GM19438 (cell line): Measurements from ENCODE around the gene GPR32.
"Not testable (repeated sequence)": the region's sequence is repeated elsewhere in the genome, so short reads cannot be mapped to it uniquely, and the experiment has no call there.

Experiments used
- ATAC-seq: cut with Tn5 transposase; IDR thresholded peaks from one replicate; pipeline ENCODE4 v1.9.1; 2021; ENCODE audit warnings: low read depth; ENCODE audit not compliant: unreplicated experiment

The GPR32 gene

DNA sequence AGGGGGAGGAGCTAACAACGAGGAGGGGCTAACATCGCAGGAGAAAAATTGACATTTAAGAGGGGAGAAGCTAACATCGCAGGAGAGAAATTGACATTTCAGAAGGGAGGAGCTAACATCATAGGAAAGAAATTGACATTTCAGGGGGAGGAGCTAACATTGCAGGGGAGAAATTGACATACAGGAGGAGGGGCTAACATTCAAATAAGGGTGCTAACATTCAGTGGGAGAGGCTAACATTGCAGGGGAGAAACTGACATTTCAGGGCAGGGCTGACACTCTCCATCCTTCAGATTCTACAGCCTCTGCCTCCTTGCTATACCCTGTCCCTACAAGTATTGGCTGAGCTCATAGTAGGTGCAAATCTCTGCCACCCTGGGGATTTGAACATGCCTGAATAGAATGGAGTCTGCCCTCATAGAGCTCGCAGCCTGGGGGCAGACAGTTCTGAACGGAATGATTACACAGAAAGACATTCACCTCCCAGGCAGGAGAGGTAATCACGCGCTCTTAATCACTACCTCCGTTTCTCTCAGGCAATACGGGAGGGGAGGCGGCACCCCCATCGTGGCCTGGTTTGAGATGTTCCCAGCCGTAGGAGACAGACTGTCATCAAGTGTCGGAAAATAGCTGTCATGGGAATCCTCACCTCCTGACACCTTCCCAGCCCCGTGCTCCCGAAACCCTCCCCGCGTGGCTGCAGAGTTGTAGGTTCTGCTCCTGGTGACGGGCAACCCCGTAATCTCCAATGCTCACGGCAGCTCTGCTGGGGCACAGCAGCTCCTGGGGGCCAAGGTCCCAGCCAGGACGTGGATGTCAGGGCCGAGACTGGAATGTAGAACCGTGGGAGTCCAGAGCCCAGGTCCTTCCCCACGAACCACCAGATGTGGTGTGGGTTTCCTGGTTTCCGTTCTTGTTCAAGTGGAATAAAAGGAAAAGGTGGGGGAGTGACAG is 9.5 kb downstream of the GPR32 start:
- no peak for ATAC-seq

DNA sequence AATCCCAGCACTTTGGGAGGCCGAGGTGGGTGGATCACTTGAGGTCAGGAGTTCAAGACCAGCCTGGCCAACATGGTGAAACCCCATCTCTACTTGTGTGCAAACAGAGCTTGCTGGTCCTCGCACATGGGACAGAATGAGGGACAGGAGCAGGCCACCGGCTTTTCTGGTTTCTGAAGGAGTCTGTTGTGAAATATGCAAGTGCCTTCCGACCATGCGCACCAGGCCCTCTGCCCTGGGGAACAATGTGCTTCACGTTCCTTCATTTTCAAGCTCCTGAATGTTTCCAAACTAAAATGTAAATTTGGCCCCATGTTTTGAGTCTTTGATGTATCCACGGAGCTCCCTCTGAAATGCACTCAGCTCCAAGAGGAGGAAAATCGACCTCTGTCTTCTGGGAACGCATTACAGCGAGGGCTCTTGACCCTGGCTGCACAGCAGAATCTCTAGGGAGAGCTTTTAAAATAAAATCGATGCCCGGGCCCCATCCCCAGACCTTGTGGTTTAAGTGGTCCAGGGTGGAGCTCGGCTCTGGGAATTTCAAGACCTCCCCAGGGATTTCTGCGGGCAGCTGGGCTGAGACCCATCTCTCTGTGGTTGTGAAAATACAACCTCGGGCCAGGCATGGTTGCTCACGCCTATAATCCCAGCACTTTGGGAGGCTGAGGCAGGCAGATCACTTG is 10.6 kb downstream of the GPR32 start:
- ATAC-seq, result no peak

DNA sequence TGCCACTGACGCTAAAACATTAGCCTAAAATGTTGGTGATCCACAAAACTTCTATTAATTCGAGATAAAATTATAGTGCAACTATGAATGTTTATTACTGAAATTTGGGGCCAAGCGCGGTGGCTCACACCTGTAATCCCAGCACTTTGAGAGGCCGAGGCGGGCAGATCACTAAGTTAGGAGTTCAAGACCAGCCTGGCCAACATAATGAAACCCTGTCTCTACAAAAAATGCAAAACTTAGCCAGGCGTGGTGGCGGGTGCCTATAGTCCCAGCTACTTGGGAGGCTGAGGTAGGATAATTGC is 13.5 kb downstream of the GPR32 start:
- ATAC-seq, result not testable (repeated sequence)

DNA sequence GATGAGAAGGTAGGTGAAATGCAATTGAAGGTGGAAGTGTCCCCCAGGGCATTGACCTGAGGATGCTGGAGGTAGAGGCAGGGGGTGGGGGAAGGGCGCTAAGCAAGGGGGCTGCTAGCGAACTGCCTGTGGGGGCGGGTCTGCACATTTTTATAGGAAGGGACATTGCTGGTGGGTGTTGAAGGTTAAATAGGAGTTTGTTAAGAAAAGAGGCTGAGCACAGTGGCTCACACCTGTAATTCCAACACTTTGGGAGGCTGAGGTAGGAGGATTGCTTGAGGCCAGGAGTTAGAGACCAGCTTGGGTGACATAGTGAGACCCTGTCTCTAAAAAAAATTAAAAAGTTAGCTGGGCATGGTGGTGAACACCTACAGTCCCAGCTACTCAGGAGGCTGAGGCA is 14.4 kb downstream of the GPR32 start:
- no peak for ATAC-seq

DNA sequence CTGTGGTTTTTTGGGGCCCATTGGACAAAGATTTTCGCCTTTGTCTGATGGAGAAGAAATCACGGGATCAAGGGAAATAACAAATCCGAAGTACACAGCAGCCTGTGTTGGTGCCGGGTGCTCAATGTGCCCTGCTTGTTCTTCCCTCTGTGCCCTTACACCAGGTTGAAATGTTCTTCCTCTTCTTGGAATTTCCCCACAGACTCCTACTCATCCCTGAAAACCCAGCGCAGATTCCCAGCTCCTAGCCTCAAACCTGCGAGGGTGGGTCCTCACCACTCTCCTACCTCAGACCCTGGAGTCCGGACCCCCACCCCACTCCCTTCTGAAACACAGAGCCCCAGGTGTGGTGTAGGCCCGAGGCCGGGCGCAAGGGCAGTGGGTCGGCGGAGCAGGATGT is 15.1 kb downstream of the GPR32 start:
- no peak for ATAC-seq

DNA sequence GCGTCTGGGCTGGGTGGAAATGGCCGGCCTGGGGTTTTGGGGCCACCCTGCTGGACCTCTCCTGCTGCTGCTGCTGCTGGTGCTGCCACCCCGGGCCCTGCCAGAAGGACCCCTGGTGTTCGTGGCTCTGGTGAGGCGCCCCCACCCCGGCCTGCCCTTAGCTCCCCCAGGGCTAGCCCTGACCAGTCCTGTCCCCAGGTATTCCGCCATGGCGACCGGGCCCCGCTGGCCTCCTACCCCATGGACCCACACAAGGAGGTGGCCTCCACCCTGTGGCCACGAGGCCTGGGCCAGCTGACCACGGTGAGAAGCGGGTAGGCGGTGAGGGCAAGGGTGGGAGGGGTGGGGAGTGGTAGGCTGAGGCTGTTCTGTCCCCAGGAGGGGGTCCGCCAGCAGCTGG is 20.1 kb downstream of the GPR32 start, which contains the start of gene ACP4:
TSS of gene ACP4 (plus strand) at position 20 of the 400 bp plus-strand sequence. CDS start at position 20, 0 bp downstream.
- no peak for ATAC-seq

DNA sequence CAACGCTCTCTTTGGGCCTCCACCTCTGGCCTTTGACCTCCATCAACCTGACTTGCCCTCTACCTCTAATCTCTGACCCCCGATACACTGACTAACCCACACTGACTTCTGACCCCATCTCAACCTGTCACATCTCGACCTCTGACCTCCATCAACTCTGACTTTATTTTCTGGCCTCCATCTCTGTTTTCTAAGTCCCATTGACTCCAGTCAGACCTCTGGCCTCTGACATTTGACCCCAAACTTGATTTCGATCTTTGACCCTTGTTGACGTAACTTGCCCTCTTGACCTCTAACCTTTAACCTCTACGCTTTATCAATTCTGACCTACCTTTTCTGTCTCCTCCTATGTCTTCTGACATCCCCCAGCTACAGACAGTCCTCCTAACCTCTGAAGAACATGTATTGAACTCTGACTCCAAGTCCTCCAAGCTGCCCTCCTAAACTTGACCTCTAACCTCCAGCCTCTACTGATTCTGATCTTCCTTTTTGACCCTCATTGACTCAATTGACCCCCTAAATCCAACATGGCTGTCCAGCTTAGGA is 20.7 kb downstream of the GPR32 start:
- no peak for ATAC-seq

DNA sequence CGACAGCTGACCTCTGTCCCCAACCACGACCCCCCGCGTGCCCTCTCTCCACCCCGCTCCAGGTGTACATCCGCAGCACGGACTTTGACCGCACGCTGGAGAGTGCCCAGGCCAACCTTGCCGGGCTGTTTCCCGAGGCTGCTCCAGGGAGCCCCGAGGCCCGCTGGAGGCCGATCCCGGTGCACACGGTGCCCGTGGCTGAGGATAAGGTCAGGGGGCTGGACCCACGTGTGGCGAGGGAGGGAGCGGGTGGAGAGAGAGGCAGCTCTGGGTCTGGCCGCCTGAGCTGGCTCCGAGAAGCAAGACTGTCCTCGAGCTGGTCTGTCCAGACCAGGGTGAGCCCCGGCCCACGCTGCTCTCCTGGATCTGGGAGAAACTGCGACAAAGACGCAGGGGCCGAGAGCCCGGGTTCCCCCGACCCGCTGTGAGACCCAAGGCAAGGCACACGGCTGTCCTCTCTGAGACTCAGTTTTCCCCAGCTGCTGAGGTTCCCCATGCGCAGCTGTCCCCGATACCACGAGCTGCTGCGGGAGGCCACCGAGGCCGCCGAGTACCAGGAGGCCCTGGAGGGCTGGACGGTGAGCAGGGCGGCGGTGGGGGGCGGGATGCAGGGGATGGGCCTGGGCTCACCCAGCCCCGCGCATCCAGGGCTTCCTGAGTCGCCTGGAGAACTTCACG is 21.5 kb downstream of the GPR32 start:
- ATAC-seq, result no peak

DNA sequence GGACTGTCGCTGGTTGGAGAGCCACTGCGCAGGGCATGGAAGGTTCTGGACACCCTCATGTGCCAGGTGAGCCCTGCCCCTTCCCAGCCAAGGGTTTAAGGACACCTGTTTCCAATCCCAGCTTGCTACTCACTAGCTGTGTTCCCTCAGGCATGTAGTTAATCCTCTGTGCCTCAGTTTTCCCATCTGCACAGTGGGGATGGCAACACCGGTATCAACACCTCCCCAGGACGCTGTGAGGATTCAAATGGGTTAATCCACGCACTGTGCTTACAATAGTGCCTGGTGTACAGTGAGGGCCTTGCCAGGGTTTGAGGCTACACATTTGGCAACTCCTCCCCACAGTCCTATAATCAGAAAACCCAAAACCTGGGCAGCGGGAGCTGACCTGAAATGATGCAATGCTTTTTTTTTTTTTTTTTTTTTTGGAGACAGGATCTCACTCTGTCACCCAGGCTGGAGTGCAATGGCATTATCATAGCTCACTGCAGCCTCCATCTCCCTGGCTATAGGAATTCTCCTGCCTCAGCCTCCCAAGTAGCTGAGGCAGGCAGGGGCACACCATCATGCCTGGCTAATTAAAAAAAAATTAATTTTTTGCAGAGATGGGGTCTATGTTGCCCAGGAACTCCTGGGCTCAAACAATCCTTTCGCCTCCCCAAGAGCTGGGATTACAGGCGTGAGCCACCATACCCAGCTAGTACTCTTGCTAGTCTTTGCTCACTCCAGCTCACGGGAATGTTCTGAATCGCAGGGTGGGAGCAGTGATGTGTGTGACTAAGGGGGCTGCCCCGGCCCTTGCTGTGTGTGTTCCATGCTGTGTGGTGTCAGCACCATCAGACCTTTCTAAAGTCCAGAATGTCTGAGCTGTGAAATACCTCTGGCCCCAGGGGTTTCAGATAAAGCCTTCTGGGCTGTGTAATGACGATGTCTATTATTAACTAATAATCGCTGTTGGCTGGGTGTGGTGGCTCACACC is 22.3 kb downstream of the GPR32 start:
- no peak for ATAC-seq

DNA sequence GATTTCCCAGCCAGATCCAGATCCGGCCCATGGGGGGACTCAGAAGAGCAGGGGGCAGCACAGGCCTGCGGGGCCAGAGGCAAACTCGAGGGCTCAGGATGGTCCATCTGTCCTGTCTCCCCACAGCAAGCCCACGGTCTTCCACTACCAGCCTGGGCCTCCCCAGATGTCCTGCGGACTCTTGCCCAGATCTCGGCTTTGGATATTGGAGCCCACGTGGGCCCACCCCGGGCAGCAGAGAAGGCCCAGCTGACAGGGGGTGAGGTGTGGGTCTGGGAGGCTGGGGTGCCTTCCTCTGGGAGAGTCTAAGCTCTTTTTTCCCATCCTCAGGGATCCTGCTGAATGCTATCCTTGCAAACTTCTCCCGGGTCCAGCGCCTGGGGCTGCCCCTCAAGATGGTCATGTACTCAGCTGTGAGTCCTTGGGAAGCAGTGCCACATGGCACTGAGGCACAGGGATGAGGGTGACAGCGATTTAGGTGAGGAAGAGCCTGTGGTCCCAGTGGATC is 23.3 kb downstream of the GPR32 start:
- no peak for ATAC-seq

DNA sequence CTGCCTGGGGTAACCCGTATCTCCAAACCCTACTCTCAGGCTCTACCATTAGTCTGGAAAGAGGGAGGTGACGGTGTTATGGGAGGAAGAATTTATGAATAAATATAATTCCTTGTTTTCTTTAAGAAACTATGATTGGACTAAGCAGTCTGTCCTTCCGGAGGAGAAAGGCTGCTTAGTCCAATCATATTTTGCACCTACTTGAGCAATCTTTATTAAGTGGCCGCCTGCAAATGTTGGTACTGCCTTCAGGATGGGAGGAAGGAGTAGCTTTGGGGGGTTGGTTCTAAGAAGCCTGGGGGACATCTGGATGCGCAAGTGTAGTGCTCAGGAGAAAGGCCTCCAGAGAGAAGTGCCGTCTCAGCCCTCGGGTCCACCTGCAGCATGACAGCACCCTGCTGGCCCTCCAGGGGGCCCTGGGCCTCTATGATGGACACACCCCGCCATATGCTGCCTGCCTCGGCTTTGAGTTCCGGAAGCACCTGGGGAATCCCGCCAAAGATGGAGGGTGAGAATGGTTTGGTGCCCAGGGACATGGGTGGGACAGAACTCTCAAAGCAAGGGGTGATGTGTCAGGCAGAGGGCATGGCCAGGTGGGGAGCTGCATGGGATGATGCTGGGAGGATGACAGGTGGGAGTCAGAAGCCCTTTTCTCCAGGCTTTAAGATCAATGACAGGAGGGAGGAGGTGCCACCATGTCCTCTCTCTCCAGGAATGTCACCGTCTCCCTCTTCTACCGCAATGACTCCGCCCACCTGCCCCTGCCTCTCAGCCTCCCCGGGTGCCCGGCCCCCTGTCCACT is 24.0 kb downstream of the GPR32 start:
- ATAC-seq, result no peak

DNA sequence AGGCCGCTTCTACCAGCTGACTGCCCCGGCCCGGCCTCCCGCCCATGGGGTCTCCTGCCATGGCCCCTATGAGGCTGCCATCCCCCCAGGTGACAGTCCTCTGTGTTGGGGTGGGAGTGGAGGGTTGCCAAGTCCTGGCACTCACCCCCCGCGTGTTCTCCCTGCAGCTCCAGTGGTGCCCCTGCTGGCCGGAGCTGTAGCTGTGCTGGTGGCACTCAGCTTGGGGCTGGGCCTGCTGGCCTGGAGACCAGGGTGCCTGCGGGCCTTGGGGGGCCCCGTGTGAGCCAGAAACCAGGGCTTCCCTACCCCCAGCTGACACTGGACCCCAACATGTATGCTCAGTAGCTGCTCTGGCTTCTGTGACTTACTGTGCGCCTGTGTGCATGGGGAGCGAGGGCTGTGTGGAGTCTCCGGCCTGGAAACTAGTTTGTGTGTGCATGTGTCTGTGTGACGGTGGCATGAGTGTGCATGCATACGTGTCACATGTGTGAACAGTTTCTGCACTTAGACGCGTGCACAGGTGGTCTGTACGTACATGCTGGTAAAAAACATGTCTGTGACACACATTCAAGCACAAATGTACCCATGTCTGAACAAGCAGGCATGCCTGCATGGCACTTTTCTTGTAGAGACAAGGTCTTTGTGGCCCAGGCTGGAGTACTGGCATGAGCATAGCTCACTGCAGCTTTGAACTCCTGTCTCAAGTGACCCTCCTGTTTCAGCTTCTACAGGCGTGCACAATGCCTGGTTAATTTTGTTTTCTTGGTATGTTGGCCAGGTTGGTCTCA is 24.8 kb downstream of the GPR32 start:
- ATAC-seq, result no peak

DNA sequence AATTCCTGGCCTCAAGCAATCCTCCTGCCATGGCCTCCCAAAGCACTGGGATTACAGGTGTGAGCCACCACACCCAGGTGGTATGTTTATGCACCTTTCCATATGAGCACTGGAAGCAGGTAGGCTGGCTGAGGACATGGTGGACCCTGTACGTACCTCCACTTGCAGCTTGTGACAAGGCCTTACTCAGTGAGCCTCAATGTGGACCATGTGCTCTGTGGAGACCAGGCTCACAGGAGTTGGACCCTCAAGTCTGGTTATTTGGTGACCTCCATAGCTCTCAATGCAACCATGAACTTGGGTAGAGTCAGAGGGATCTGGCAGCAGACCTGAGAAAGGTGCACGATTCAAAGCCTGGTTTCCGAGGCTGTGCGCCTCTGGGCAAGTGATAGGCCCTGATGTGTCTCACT is 25.4 kb downstream of the GPR32 start:
- no peak for ATAC-seq

DNA sequence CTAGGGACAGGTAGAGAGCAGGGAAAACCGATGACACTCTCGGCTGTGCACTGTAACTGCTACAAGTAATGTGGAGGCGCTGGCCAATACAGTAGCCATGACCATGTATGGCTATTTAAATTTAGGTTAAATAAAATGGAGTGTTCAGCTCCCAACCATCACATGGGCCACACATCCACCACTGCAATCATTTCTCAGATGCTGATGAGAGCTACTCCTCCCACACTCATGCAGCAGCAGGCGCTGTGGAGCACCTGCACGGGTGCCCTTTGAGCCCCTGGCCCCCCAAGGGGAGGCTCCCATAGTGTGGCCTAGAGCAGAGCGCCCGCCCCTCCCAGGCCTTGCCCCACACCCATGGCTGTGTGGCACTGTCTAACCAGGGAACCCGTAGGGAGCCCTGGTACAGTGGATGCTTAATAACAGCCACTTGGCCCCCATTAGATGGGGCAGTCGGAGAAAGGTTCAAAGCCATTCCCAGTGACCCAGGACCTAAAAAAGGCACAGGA is 25.9 kb downstream of the GPR32 start:
- no peak for ATAC-seq

DNA sequence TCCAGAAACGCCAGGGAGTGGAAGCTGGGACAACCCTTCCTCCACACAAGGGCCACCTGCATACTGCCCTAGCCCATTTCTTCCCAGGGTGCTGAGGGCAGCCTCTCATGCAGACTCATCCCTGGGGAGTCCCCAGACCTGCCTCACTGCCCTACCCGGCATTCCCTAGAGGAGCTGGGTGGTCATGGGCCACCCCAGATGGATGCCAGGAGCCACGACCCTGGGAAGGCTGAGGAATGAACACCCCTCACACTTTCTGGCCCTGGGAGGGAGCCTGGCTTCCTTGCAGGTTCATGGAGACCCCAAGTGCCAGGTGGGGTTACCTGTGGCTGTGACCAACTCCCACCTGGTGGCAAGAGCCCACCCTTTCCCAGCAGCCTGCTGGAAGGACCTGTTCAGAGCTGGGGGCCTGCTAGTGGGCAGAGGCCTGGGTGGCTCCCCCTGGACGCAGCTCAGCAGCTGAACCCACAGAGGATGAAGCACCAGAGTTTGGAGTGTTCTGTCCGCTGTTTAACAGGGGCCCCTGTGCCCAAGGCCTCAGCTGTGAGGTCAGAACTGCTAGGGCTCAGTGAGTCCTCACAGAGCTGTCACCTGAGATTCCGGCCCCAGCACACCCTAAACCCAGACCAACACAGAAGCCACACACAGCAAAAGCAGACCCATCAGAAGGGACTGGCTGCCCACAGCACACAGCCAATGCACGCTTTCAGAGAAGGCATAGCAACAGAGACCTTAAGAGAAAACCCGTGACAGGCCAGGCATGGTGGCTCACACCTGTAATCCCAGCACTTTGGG is 26.6 kb downstream of the GPR32 start:
- ATAC-seq, result no peak

DNA sequence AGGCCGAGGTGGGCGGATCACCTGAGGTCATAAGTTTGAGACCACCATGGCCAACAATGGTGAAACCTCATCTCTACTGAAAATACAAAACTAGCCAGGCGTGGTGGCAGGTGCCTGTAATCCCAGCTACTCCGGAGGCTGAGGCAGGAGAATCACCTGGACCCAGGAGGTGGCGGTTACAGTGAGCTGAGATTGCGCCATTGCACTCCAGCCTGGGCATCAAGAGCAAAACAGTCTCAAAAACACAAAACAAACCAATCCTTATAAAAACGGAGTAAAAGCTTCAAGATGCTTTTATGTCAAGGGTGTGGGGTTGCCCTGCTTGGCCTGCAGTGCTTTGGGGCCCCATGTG is 27.1 kb downstream of the GPR32 start:
- no peak for ATAC-seq
